Transverse colon (tissue), 4 donors: ENCODE measurements around the gene CEP152. TPM values are rescaled to one million over a fixed set of nuclear protein-coding genes. Genes with fewer than 3 reads are reported as not detected.
"Not testable (repeated sequence)": the region's sequence is repeated elsewhere in the genome, so short reads cannot be mapped to it uniquely, and the experiment has no call there.

Experiments used
- DNase-seq: peaks from one replicate; pipeline ENCODE4 v3.0.0-alpha.2; 2019
- H3K27ac ChIP-seq, 4 donors: fragments of 200-600 bp; sonication (generic); 2 replicates each; pipeline ENCODE4 v1.5.1; 2016 to 2018; ENCODE audit warnings: inconsistent platforms in 4 of 4
- H3K27me3 ChIP-seq: fragments of 200-600 bp; sonication (generic); 2 replicates; pipeline ENCODE4 v1.5.1; 2017; ENCODE audit warnings: inconsistent platforms
- H3K36me3 ChIP-seq, 4 donors: fragments of 200-600 bp; sonication (generic); 2 replicates each; pipeline ENCODE4 v1.5.1; 2017 to 2019; ENCODE audit warnings: inconsistent platforms in 4 of 4
- H3K4me1 ChIP-seq, 4 donors: fragments of 200-600 bp; sonication (generic); 2 replicates each; pipeline ENCODE4 v1.5.1; 2017 to 2020; ENCODE audit warnings: inconsistent platforms in 4 of 4
- H3K4me3 ChIP-seq, 4 donors: fragments of 200-600 bp; sonication (generic); 1 replicate in 1 of 4; 2 replicates in 3 of 4; pipeline versions ENCODE4 v1.5.1 to v1.6.1; 2017 to 2019; ENCODE audit warnings: inconsistent platforms in 4 of 4
- H3K9me3 ChIP-seq, 2 donors: fragments of 200-600 bp; sonication (generic); 2 replicates each; pipeline ENCODE4 v1.5.1; 2017 to 2019; ENCODE audit warnings: inconsistent platforms in 2 of 2
- CTCF ChIP-seq, 5 experiments: fragments of 200-600 bp in 3 of 5; fragments of 450-650 bp in 2 of 5; sonication (generic) in 3 of 5; IDR thresholded peaks; 1 replicate in 2 of 5; 2 replicates in 3 of 5; pipeline ENCODE4 v1.5.1; 2016 to 2017; ENCODE audit warnings: antibody characterized with exemption in 5 of 5, inconsistent platforms in 3 of 5, mild to moderate bottlenecking in 2 of 5, moderate library complexity in 1 of 5
- EP300 ChIP-seq: sonication (generic); formaldehyde crosslinking; IDR thresholded peaks from one replicate; pipeline ENCODE4 v1.6.1; 2017; ENCODE audit warnings: antibody characterized with exemption, low read depth
- POLR2A ChIP-seq: fragments of 450-650 bp; IDR thresholded peaks from one replicate; pipeline ENCODE4 v1.6.1; 2016; ENCODE audit warnings: antibody characterized with exemption, mild to moderate bottlenecking, moderate library complexity
- POLR2AphosphoS5 ChIP-seq, 3 donors: sonication (generic); formaldehyde crosslinking; IDR thresholded peaks; one replicate each; pipeline ENCODE4 v1.6.1; 2016; ENCODE audit warnings: antibody characterized with exemption in 3 of 3
- WGBS, 2 donors: methylation state at CpG; one replicate each; pipeline ENCODE4 v1.1.5; 2018; ENCODE audit warnings: low coverage in 1 of 2; 5-methylcytosine and 5-hydroxymethylcytosine counted together
- in situ Hi-C, 4 donors: fragments of 200-750 bp; cut with MboI; loops; one replicate each; pipeline versions ENCODE4 v1.15.0 to v1.15.1; 2017; ENCODE audit warnings: low sequenced_read_pairs in 3 of 4, low pct_ligation_motif_present in 1 of 4, low pct_unique_long_range_greater_than_20kb in 1 of 4
- intact Hi-C: fragments of 100-400 bp; cut with DNase I; formaldehyde crosslinking; loops from one replicate; pipeline ENCODE4 v1.15.1; 2023; ENCODE audit warnings: low total_unique reads
- total RNA-seq, 4 donors: library from RNA; depleted of rRNA; stranded (reverse); fragments of >200 nt; gene quantifications; one replicate each; pipeline ENCODE4 v1.1.0, GENCODE V29; 2016

The CEP152 gene
- total RNA-seq, 4 donors from 2014 or later: 3.4 to 16.7 (median 9.8) TPM

DNA sequence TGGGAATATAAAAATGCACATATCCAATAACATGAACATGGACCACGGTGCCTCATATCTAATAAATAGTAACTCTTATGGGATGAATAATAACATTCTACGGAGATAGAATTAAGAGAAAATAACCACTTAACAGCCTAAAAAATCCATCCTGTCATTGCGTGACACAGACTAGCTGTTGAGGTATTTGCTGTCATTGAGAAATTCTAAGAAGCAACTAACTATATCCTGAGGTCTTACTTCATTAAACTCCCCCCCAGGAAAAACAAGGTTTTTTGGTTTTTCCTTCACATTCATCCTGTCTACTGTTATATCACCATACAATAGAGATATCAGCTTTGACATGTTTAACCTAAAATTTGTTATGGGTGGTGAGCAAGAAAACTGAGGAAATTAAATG lies 14.3 kb downstream of the CEP152 start:
- H3K4me3 ChIP-seq: no peak overlapping the region
- 91 to 94% methylated on average over 3 of the region's 3 CpGs for WGBS, 2 donors
- no peaks in the 10 kb centered on the region for H3K36me3 ChIP-seq
- intact Hi-C loops (no loop called here), in situ Hi-C loops (no loop called here)
- TF ChIP-seq POLR2AphosphoS5 (IDR thresholded peaks at IDR 0.05): no peak
- H3K9me3 ChIP-seq: no peaks in the 10 kb centered on the region
- no peaks in the 10 kb centered on the region for H3K27me3 ChIP-seq
- H3K4me1 ChIP-seq: peaks cover 7 to 20% (median 10%) of the 10 kb centered on the region in 4 donors
- DNase-seq: no peak
- no peak overlapping the region for H3K27ac ChIP-seq

DNA sequence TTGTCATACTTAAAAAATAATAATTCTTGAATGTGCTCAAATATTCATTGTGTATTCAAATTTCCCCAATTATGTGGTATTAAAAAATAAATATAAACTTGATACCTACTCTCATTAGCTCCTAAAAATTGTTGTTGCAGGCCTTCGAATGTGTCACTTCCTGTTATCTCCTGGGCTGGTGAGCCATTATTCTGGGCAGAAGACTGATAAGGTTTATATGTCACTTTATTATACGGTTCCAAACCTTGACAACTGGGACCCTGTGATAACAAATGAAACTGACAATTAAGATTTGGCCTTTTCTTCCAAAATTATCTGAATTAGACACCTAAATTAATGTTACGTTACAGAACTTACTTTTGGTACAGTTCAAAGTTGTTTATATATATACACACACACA lies 15.0 kb downstream of the CEP152 start:
- TF ChIP-seq EP300: no peak
- TF ChIP-seq CTCF (IDR thresholded peaks at IDR 0.05): no peak
- TF ChIP-seq POLR2AphosphoS5 (IDR thresholded peaks at IDR 0.05): no peak
- TF ChIP-seq POLR2A: no peak
- Histone ChIP-seq H3K4me1 (peaks cover 7 to 17% (median 9%) of the 10 kb centered on the region in 4 donors), H3K4me3 (no peak overlapping the region), H3K36me3 (no peaks in the 10 kb centered on the region), H3K27me3 (no peaks in the 10 kb centered on the region), H3K27ac (no peak overlapping the region), H3K9me3 (no peaks in the 10 kb centered on the region)
- DNase-seq: no peak
- intact Hi-C loops (no loop called here), in situ Hi-C loops (no loop called here)
- 91 to 100% methylated on average over 3 of the region's 3 CpGs for WGBS, 2 donors

DNA sequence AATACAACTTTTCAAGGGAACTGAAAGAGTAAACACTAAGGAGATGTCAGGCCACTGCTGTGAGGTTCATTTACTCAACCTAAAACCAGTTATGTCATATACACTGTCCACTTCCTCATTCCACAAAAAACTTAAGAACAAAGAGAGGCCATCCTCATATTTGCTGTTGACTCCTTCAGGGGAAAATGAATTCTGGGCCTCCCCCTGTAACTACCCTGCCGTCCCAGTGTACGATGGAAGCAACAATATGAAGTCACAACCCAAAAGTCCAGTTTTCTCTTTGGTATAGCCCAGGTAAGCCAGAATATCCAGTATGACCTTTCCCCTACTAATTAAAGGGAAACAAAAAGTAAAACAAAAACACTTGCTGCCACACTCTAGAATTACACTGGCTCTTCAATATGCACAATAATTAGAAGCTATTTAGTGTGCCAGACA lies 16.2 kb downstream of the CEP152 start:
- in situ Hi-C loops: no loop called here
- no peak overlapping the region for H3K4me3 ChIP-seq
- TF ChIP-seq EP300: no peak
- TF ChIP-seq POLR2A: no peak

DNA sequence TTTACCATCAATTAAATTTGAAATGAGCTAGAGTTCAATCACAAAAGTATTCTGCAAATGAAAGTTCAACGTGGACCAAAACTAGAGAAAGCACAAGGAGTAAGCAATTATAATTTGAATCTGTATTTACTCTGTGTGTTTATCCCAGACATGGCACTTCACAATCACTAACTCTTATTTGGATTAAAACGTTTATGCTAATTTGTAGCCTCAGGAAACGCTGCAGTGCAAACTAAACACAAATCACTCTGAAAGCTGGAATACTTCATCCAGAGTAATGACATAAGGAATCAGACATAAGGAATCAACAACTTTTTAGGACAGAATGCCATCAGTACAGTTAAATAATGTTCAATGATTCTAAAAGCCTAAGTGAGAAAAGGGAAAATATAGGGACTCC lies 18.5 kb downstream of the CEP152 start:
- H3K36me3 ChIP-seq: peaks cover 0 to 5% (median 0%) of the 10 kb centered on the region in 4 donors
- intact Hi-C loops: no loop called here
- no peaks in the 10 kb centered on the region for H3K27me3 ChIP-seq
- H3K4me1 ChIP-seq: peaks cover 0 to 8% (median 5%) of the 10 kb centered on the region in 4 donors
- TF ChIP-seq EP300 (no peak), POLR2AphosphoS5 (IDR thresholded peaks at IDR 0.05) (no peak), POLR2A (no peak), CTCF (IDR thresholded peaks at IDR 0.05) (no peak)
- no peak for DNase-seq
- no peak overlapping the region for H3K4me3 ChIP-seq
- in situ Hi-C loops: no loop called here
- H3K9me3 ChIP-seq: no peaks in the 10 kb centered on the region
- no peak overlapping the region for H3K27ac ChIP-seq
- 44 to 83% methylated on average over 3 of the region's 3 CpGs for WGBS, 2 donors

More for the DNA sequence above, 16.2 kb downstream of the CEP152 start:
- no peaks in the 10 kb centered on the region for H3K9me3 ChIP-seq
- H3K27me3 ChIP-seq: no peaks in the 10 kb centered on the region
- WGBS, 2 donors: 74 to 75% methylated on average over 2 of the region's 2 CpGs
- no peaks in the 10 kb centered on the region for H3K36me3 ChIP-seq
- peaks cover 0 to 11% (median 5%) of the 10 kb centered on the region in 4 donors for H3K4me1 ChIP-seq
- intact Hi-C loops: no loop called here
- peak overlapping the region; percentile 36 to 54 (median 42) for H3K27ac ChIP-seq
- DNase-seq: no peak

DNA sequence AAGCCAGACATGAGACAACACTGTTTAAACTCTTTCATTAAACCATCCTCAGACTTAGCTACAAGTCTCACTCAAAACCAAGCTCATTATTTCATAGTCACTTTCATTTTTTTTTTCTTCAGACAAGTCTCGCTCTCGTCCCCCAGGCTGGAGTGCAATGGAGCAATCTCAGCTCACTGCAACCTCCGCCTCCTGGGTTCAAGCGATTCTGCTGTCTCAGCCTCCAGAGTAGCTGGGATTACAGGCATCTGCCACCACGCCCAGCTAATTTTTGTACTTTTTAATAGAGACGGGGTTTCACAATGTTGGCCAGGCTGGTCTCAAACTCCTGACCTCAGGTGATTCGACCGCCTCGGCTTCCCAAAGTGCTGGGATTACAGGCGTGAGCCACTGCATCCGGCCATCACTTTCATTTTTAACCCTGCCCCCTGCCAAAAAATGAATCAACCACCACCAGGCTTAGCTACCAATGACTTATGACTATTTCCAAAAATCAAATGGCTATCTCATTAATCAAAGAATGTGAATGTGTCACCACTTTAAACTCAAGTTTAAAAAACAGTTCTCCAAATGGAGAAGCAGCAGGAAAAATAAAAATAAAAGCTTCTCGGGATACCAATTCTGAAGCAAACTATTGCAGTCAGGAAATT lies 20.3 kb downstream of the CEP152 start:
- H3K36me3 ChIP-seq, intact Hi-C loops, H3K9me3 ChIP-seq, H3K27me3 ChIP-seq, H3K4me3 ChIP-seq, H3K27ac ChIP-seq, in situ Hi-C loops, H3K4me1 ChIP-seq, DNase-seq: not testable (repeated sequence)
- WGBS, 2 donors: 87 to 93% methylated on average over 11 to 12 of the region's 12 CpGs
